HG02884 (cell line): Measurements from ENCODE around the gene HOXB5.

Experiments
- ATAC-seq: cut with Tn5 transposase; IDR thresholded peaks from one replicate; pipeline ENCODE4 v1.9.1; 2021; ENCODE audit warnings: mild to moderate bottlenecking, moderate library complexity; ENCODE audit not compliant: unreplicated experiment

Gene HOXB5

GRCh38 chr17:48605409-48605919, 11.9 kb upstream of the HOXB5 start:
- no peak for ATAC-seq

GRCh38 chr17:48604770-48605329, 11.3 kb upstream of the HOXB5 start, which contains the start of gene HOXB6:
HOXB6 (minus strand) TSS chr17:48604986; CDS start chr17:48598150, 6,836 bp downstream.
- no peak for ATAC-seq

GRCh38 chr17:48603959-48604769, 10.6 kb upstream of the HOXB5 start:
- no peak for ATAC-seq

- no peak for ATAC-seq
Measured at GRCh38 chr17:48601539-48602425, 8.2 kb upstream of the HOXB5 start.

GRCh38 chr17:48601207-48601538, 7.6 kb upstream of the HOXB5 start:
- ATAC-seq: no peak

GRCh38 chr17:48600244-48601098, 6.9 kb upstream of the HOXB5 start:
- no peak for ATAC-seq

GRCh38 chr17:48599354-48599753, 5.8 kb upstream of the HOXB5 start:
- ATAC-seq: no peak

- no peak for ATAC-seq
Measured at GRCh38 chr17:48598736-48599135, 5.2 kb upstream of the HOXB5 start.

- ATAC-seq: no peak
Measured at GRCh38 chr17:48597778-48598631, 4.4 kb upstream of the HOXB5 start.

GRCh38 chr17:48597528-48597777, 3.9 kb upstream of the HOXB5 start:
- no peak for ATAC-seq

GRCh38 chr17:48596735-48597527, 3.4 kb upstream of the HOXB5 start:
- ATAC-seq: no peak

- ATAC-seq: no peak
Measured at GRCh38 chr17:48596000-48596734, 2.6 kb upstream of the HOXB5 start.

- ATAC-seq: no peak
Measured at GRCh38 chr17:48595278-48595999, 1.9 kb upstream of the HOXB5 start.

GRCh38 chr17:48594538-48595277, 1.1 kb upstream of the HOXB5 start:
- no peak for ATAC-seq

- ATAC-seq: no peak
Measured at GRCh38 chr17:48593840-48594537, 410 bp upstream of the HOXB5 start.

- ATAC-seq: no peak
Measured at GRCh38 chr17:48592577-48592976, 1.0 kb downstream of the HOXB5 start.
